Measurements from ENCODE around the gene RIMBP2.

GRCh38 chr12:130606231-130606630 lies 109.9 kb downstream of the RIMBP2 start:
- no peak for TF ChIP-seq POLR2A (IDR thresholded peaks at IDR 0.05)
- TF ChIP-seq, protein P1, sequence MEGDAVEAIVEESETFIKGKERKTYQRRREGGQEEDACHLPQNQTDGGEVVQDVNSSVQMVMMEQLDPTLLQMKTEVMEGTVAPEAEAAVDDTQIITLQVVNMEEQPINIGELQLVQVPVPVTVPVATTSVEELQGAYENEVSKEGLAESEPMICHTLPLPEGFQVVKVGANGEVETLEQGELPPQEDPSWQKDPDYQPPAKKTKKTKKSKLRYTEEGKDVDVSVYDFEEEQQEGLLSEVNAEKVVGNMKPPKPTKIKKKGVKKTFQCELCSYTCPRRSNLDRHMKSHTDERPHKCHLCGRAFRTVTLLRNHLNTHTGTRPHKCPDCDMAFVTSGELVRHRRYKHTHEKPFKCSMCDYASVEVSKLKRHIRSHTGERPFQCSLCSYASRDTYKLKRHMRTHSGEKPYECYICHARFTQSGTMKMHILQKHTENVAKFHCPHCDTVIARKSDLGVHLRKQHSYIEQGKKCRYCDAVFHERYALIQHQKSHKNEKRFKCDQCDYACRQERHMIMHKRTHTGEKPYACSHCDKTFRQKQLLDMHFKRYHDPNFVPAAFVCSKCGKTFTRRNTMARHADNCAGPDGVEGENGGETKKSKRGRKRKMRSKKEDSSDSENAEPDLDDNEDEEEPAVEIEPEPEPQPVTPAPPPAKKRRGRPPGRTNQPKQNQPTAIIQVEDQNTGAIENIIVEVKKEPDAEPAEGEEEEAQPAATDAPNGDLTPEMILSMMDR (IDR thresholded peaks at IDR 0.05), result no peak
